ENCODE data around the gene CRACR2B.
A peak's percentile ranks its signal among the peaks of the same experiment; 100 is the strongest.

CRACR2B gene

DNA sequence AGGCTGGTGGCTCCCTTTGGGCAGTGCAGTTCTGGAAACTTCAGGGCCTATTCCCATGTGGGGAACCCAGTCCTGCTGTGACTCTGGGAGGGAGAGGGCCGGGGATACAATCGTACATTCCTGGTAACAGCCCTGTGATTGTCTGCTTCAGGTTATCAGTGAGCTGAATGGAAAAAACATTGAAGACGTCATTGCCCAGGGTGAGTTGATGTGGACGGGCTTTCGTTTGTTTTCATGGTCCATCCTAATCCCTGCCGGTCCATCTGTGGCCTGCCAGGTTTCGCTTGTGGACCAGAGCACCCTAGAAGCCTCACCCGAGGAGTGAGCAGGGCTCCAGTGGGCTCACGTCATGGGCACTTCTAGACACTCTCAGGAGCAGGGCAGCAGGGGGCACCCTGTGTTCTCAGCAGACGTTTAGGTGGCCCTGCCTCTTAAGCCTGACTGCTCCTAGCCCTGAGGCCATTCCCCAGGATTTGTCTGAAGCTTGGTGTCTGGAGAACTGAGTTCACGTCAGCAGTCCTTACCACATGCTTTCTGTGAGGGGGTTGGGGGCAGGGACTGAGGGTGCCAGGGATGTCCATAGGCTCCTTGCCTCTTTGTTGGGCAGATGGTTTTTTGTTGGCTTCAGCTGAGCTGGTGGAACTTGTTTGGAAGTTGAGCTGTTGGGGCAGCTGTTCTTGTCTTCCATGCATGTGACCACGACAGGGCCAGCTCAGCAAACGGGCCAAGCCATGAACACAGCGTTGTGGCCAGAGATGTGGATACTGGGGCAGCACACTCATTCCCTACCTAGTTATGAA is 16.1 kb upstream of the CRACR2B start:
- DNase-seq = no peak

- no peak for DNase-seq
These were observed 15.3 kb upstream of the CRACR2B start for GRCh38 chr11:812390-812789.

DNA sequence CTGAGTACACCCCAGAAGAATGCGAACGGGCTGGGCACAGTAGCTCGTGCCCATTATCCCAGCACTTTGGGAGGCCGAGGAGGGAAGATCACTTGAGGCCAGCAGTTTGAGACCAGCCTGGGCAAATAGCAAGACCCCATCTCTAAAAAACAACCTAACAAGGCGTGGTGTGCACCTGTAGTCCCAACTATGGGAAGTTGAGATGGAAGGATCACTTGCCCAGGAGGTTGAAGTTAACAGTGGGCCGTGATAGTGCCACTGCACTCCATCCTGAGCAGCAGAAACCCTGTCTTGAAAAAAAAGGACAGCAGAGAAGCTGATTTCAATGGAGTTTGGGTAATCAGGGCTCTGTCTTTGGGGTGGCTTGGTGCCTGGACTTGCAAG is 14.7 kb upstream of the CRACR2B start:
- no peak for DNase-seq

GRCh38 chr11:813456-814096 is 14.1 kb upstream of the CRACR2B start:
- DNase-seq = no peak

DNA sequence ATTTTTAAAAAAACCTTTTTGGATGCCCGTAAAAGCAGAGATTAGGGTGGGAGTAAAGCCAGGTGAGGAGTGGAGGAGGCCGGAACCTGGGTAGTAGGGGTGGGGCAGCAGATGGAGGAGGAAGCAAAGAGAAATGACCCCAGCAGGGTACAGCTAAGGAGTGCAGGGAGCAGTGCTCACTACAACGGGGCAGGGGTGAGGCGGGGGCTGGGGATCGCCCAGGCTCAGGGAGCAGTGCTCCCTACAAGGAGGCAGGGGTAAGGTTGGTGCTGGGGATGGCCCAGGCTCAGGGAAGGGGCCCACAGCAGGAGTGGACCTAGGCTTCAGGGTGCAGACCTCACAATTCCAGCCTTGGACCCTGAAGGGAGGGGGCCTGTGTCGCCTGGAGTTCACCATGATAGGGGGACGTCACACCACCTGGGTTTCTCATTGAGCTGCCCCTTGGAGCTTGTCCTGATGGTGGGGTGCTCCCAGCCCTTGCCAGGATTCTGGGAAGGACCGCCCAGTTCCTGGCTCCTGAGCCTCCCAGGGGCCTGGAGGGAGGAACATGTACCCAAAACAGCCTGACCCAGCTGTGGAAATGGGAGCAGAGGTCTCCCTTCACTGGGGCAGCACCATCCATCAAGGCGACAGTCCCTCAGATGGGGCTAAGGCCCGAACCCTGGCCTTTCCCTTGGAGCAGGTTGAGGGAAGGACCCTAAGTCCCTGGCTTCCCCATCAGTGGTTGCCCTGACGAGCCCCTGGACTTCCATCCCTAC is 11.9 kb upstream of the CRACR2B start:
- DNase-seq = no peak

DNA sequence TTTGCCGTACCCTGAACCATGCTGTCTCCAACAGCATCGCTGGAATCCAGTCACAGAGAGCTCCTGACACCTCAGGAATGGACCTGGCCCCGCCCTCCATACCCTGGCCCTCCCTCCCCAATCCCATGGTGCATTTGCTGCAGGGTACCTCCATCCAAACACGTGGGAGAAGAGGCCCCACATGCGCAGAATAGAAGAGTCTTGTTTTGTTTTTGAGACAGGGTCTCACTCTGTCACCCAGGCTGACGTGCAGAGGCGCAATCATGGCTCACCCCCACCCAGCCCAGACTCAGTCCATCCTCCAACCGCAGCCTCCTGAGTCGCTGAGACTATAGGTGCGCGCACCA is 11.3 kb upstream of the CRACR2B start:
- no peak for DNase-seq

DNA sequence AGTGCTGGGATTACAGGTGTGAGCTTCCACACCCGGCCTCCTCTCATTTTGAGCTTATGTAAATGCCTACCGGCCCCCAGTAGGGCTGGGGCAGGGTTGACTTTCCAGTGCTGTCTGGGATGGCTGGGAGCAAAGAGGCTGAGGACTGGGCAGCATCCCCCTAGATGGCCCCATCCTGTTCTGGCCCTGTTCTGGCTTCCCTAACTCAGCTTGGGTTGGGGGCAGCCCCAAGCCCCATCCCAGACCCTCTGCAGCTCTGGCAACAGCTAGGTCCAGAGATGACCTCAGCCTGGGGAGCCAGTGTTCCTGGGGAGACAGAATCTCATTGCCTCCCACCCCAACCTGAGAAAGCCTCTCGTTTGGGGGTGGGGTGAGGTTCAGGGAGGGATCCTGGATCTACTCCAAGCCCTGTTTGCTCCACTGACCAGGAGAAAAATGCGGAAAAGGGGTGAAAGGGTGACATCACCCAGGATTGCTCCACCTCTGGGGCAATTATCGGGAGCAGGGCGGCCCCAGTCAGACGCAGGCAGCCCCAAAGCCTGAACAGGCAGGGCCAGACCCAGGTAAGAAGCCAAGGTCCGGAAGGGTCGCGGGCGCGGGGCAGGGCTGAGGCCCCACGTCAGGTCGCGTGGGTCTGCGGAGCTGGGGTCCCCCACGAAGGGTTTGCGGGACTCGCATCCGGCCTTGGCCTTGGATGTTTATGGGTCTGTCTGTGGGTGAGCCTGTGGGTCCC is 9.2 kb upstream of the CRACR2B start, which contains the start of gene PNPLA2:
Gene PNPLA2 (plus strand): TSS at position 519 of the 733 bp plus-strand sequence. CDS start 805 bp downstream, outside the sequence.
- no peak for DNase-seq

- peak; percentile 97 for DNase-seq
These were observed 8.4 kb upstream of the CRACR2B start for GRCh38 chr11:819129-819931.

DNA sequence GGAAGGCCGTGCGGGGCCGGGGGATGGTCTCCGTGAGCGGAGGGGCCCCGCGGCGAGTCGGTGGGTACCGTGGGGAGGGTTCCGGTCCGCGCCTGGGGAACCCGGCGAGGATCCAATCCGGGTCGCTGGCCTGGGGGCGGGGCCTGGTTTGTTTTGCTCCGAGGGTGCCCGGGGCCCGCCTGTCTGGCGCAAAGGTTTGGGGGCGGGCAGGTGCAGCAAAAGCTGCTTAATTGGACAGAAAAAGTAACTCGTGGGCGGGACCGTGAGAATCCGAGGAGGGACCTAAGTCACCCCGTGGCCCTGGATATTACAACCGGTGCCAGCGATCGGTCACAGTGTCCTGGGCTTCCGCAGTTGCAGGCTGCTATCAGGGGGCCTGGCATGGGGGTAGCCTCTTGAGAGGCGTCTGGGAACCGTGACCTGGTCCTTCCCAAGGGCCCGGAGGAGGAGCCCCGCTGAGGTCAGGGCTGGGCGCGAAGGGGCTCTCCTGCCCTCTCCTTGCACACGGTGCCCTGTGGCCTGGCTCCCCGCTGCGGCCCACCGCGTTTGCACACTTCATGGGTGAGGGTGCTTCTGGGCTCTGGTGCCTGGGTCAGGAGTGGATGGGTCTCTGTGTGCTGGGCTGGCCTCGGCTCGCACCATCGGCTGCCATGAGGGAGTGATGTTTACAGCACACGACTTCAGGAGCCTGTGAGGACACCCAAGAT is 7.6 kb upstream of the CRACR2B start:
- DNase-seq = peak; percentile 88

- no peak for DNase-seq
These were observed 6.8 kb upstream of the CRACR2B start for GRCh38 chr11:820655-821511.

DNA sequence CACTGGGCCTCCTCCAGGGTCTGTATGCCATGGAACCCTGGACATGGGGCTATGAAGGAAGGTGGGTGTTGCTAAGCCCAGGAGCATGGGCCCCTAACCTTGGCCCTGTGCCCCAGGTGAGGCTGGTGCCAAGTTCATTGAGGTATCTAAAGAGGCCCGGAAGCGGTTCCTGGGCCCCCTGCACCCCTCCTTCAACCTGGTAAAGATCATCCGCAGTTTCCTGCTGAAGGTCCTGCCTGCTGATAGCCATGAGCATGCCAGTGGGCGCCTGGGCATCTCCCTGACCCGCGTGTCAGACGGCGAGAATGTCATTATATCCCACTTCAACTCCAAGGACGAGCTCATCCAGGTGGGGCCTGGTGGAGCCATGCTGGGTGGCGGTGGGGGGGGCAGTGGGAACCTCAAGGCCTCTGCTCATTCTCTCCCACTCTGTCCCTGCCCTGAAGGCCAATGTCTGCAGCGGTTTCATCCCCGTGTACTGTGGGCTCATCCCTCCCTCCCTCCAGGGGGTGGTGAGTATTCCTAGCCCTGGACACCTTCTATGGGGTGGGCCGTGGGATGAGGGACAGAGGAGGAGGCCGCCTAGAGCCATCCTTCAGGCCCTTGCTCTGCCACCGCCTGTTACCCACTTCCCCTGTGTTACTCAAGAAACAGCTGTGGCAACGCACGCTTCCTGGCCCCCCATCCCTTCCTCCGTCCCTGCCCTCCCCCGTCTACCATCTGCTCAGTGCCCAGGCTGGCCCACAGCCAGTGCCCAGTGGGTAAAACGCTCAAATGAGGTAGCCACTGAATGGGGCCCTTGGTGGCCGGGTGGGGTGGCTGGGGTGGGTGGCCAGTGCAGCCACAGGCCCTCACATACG is 6.0 kb upstream of the CRACR2B start:
- DNase-seq = peak; percentile 64

GRCh38 chr11:823441-824291 is 4.1 kb upstream of the CRACR2B start:
- peak; percentile 49 for DNase-seq

GRCh38 chr11:824292-824880 is 3.3 kb upstream of the CRACR2B start:
- peak; percentile 81 for DNase-seq

DNA sequence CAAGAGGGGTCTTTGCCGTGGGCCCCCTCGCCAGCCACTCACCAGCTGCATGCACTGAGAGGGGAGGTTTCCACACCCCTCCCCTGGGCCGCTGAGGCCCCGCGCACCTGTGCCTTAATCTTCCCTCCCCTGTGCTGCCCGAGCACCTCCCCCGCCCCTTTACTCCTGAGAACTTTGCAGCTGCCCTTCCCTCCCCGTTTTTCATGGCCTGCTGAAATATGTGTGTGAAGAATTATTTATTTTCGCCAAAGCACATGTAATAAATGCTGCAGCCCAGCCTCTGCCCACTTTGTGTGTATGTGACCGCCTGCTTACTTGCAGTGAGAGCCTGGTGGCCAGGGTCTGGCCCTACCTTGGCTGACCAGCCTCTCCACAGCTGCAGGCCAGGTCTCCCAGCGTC is 2.8 kb upstream of the CRACR2B start:
- DNase-seq = peak; percentile 61

GRCh38 chr11:825366-826226 is 2.1 kb upstream of the CRACR2B start:
- no peak for DNase-seq

DNA sequence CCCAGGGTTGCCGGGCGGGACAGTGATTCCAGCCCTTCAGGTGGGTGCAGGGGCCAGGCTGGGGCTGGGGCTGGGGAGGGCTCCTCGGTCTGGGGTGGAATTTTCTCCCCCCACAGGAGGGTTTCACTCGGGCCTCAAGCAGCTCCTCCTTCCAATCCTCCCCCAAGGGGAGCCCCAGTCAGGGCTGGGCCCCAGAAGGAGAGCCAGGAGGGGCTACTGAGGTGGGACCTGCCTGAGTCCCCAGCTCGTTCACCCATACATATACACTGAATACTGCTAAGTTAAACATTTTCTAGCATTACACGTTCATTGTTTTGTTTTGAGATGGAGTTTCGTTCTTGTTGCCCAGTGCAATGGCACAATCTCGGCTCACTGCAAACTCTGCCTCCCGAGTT is 1.5 kb upstream of the CRACR2B start:
- DNase-seq = no peak

- no peak for DNase-seq
These were observed 928 bp upstream of the CRACR2B start for GRCh38 chr11:826836-827145.

Data from NCI-H69 (cell line).